Rectal smooth muscle tissue (tissue), 1 donor: Measurements from ENCODE around the gene LAMA4.

Experiments
- H3K27ac ChIP-seq: one replicate; pipeline ENCODE4 v1.7.0; 2013; ENCODE audit warnings: low read depth, low read length, inconsistent platforms
- H3K27me3 ChIP-seq: one replicate; pipeline ENCODE4 v1.7.0; 2013; ENCODE audit warnings: low read length; ENCODE audit not compliant: control insufficient read depth, insufficient read depth
- H3K36me3 ChIP-seq: one replicate; pipeline ENCODE4 v1.7.0; 2013; ENCODE audit warnings: low read length; ENCODE audit not compliant: control insufficient read depth, insufficient read depth
- H3K4me1 ChIP-seq: one replicate; pipeline ENCODE4 v1.7.0; 2013; ENCODE audit warnings: low read length; ENCODE audit not compliant: control insufficient read depth, insufficient read depth
- H3K4me3 ChIP-seq: one replicate; pipeline ENCODE4 v1.7.0; 2013; ENCODE audit warnings: low read length
- H3K9ac ChIP-seq: one replicate; pipeline ENCODE4 v1.7.0; 2013; ENCODE audit warnings: low read length

Gene LAMA4

DNA sequence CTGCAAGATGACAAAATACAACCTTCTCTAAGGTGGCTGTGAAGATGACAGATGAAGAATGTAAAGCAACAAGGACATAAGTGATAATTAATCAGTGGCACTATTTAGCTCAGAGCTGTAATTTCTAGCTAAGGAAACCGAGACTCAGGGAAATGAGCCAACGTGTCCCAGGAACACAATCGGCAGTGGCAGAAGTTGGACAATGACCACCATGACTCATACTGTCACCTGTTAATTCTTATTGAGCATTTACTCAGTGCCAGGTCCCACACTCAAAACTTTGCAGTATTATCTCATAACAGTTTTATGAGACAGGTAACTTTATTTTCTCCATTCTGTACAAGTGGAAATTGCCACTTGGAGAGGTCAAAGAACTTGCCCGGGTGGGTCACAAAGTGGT, 55.8 kb downstream of the LAMA4 start:
- Histone ChIP-seq H3K36me3 (peaks cover 2% of the 10 kb centered on the region), H3K9ac (no peak overlapping the region), H3K27me3 (no peaks in the 10 kb centered on the region), H3K27ac (no peak overlapping the region), H3K4me3 (no peak overlapping the region), H3K4me1 (peaks cover under 1% of the 10 kb centered on the region)

DNA sequence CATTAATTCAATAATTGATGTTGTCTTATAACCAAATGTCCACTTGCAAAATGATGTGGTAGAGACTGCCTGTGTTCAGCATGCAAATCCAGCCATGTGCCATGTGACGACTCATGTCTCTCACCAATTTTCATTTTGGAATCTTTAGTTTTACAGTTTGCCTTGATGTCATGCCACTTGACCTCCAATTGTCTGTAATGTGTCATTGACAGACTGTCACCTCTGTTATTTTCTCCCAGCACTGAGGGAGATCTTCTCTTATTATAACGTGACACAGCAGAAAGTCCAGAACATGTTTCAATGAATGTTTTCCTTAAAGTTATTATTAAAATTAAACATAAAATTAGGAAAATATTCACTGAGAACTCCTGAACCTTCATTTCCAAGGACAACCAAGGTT, 56.7 kb downstream of the LAMA4 start:
- H3K4me3 ChIP-seq = no peak overlapping the region
- H3K27me3 ChIP-seq = no peaks in the 10 kb centered on the region
- H3K9ac ChIP-seq = no peak overlapping the region
- peaks cover 2% of the 10 kb centered on the region for H3K36me3 ChIP-seq
- H3K27ac ChIP-seq = no peak overlapping the region
- H3K4me1 ChIP-seq = peaks cover 2% of the 10 kb centered on the region

GRCh38 chr6:112196306-112196705, 58.1 kb downstream of the LAMA4 start:
- no peaks in the 10 kb centered on the region for H3K27me3 ChIP-seq
- peaks cover 2% of the 10 kb centered on the region for H3K36me3 ChIP-seq
- no peak overlapping the region for H3K27ac ChIP-seq
- no peak overlapping the region for H3K4me3 ChIP-seq
- no peak overlapping the region for H3K9ac ChIP-seq
- peaks cover 2% of the 10 kb centered on the region for H3K4me1 ChIP-seq

DNA sequence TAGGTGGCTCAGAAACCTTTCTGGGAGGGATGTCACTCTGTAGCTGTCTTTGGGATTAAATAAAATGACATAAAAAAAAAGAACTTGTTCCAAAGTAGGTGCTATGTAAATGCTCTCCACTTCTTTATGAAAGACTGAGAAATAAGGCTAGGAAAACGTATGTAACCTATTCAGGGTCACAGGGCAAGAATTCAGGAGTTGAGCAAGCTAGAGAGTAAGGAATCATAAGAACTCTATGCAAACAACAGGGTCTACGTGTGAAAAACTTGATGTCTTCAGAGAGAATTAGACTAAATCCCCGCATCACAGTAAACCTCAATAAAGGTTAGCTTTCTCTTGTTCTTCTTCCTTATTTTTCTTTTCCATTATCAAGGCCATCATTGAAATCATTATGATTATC, 59.2 kb downstream of the LAMA4 start:
- no peak overlapping the region for H3K9ac ChIP-seq
- H3K36me3 ChIP-seq = peaks cover 2% of the 10 kb centered on the region
- no peaks in the 10 kb centered on the region for H3K27me3 ChIP-seq
- H3K4me3 ChIP-seq = no peak overlapping the region
- H3K4me1 ChIP-seq = peaks cover 6% of the 10 kb centered on the region
- no peak overlapping the region for H3K27ac ChIP-seq

GRCh38 chr6:112194511-112194910, 59.9 kb downstream of the LAMA4 start:
- H3K27ac ChIP-seq = no peak overlapping the region
- no peak overlapping the region for H3K9ac ChIP-seq
- no peak overlapping the region for H3K4me3 ChIP-seq
- peaks cover 2% of the 10 kb centered on the region for H3K36me3 ChIP-seq
- no peaks in the 10 kb centered on the region for H3K27me3 ChIP-seq
- peaks cover 9% of the 10 kb centered on the region for H3K4me1 ChIP-seq

DNA sequence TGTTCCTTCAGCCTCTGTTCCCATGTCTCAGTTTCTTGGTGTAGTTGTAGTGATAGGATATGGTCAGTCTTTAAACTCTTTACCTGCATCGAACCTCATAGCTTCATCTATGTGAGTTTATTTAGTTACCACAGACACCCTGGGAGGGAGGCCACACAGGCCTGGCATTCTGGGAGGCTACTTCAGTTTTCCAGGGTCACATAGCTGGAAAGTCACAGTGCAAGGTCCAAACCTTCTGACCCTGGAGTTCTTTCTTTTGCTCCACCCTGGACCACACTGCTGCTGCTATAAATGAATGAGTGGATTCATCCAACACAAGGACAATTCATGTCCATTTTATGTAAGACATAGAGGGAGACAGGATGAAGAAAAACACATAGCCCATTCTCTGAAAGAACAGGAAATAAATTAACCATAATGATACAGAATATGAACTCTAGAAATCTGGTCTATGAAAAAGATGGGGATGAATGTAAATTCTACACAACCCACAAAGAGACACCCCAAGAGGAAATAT, 60.8 kb downstream of the LAMA4 start:
- Histone ChIP-seq H3K27ac (peak overlapping the region; percentile 18), H3K4me1 (peaks cover 11% of the 10 kb centered on the region), H3K9ac (no peak overlapping the region)

DNA sequence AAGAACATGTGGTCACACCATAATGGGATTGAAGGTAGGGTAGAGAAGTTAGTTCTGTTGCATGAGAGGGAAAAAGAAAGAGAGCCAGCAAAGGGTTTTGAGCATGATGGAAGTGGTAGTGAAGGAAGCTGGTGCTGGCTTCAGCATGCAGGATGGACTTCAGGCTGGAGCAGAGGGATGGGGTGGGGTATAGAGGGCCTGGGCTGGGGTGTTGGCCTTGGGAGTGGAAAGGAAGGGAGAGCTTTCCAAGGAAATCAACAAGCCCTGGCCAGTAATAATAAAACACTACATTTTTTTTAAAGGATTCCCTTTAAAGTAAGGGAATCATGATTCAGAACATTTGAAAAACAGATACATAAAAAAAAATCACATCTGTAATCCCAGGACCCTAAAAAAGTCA, 61.2 kb downstream of the LAMA4 start:
- peaks cover 6% of the 10 kb centered on the region for H3K36me3 ChIP-seq
- H3K4me1 ChIP-seq = peaks cover 13% of the 10 kb centered on the region
- H3K27ac ChIP-seq = no peak overlapping the region
- no peak overlapping the region for H3K4me3 ChIP-seq
- H3K9ac ChIP-seq = no peak overlapping the region
- no peaks in the 10 kb centered on the region for H3K27me3 ChIP-seq

More for the DNA sequence above, 60.8 kb downstream of the LAMA4 start:
- H3K4me3 ChIP-seq = no peak overlapping the region
- H3K27me3 ChIP-seq = no peaks in the 10 kb centered on the region
- peaks cover 4% of the 10 kb centered on the region for H3K36me3 ChIP-seq

DNA sequence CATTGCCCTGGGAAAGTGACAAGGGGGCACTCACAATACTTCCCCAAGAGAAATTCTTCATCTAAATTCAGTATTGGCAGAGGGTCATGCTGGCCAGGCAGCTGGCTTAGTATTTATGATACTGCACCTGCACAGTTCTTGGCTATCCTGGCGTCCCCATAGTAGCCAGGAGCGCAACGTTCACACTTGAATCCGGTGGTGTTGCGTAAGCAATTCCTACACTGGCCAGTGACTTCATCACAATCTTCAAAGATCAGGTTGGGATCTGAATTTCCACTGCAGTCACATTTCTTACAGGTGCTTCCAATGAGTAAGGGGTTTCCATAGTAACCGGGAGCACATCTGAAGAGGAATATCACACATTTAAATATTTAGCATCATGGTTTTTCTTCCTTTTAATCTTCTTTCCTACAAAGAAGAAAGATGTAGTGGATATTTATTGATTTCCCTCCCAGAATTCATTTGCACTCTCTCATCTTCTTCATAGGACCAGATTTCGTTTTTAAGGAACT, 62.8 kb downstream of the LAMA4 start:
- Histone ChIP-seq H3K4me1 (peaks cover 13% of the 10 kb centered on the region), H3K9ac (no peak overlapping the region), H3K27me3 (no peaks in the 10 kb centered on the region), H3K4me3 (no peak overlapping the region), H3K27ac (no peak overlapping the region), H3K36me3 (peaks cover 9% of the 10 kb centered on the region)

DNA sequence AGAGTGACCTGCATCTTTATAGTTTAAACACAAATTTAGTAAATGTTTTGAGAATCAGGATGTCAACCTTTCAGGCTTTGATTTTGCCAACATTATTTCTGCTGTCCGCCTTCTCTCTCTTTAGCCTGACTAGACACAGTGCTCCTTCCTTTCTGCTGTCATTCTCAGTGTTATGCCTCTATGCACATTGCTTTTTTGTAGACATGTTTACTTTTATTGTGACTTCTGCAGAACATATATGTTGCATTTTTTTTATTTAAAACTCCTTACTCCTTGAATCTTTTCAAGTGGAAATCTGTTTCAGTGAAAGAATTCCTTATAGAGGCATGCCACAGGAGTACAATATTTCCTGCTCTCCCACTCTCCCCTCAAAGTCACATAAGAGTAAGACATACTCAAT, 64.2 kb downstream of the LAMA4 start:
- peaks cover 9% of the 10 kb centered on the region for H3K36me3 ChIP-seq
- no peaks in the 10 kb centered on the region for H3K27me3 ChIP-seq
- no peak overlapping the region for H3K27ac ChIP-seq
- H3K4me3 ChIP-seq = no peak overlapping the region
- no peak overlapping the region for H3K9ac ChIP-seq
- peaks cover 13% of the 10 kb centered on the region for H3K4me1 ChIP-seq

- peak overlapping the region; percentile 27 for H3K27ac ChIP-seq
Observed at GRCh38 chr6:112189494-112189893, 64.9 kb downstream of the LAMA4 start.

GRCh38 chr6:112188906-112189305, 65.5 kb downstream of the LAMA4 start:
- peaks cover 9% of the 10 kb centered on the region for H3K36me3 ChIP-seq
- no peaks in the 10 kb centered on the region for H3K27me3 ChIP-seq
- peaks cover 13% of the 10 kb centered on the region for H3K4me1 ChIP-seq
- H3K9ac ChIP-seq = no peak overlapping the region
- H3K4me3 ChIP-seq = no peak overlapping the region
- no peak overlapping the region for H3K27ac ChIP-seq

More at GRCh38 chr6:112189494-112189893, 64.9 kb downstream of the LAMA4 start:
- no peaks in the 10 kb centered on the region for H3K27me3 ChIP-seq
- H3K4me3 ChIP-seq = no peak overlapping the region
- H3K9ac ChIP-seq = no peak overlapping the region
- H3K36me3 ChIP-seq = peaks cover 9% of the 10 kb centered on the region
- peaks cover 13% of the 10 kb centered on the region for H3K4me1 ChIP-seq

DNA sequence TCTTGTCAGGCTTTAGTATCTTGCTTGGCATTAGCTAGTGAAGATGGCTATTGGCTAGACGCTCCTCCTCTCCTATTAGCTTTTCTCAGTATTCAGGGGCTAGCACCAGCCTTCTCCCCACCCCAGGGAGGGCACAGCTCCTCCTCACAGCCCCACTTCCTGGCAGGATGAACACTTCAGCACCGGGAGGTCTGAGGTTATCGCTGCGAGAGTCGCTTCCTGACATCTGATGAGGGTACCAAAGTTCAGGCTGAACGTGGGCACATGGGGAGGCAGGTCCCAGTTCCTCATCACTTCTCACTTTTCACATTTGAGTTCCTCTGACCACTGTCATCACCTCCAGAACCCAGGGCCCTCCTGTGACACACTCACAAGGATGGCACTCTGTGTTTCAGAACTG, 66.6 kb downstream of the LAMA4 start:
- H3K4me1 ChIP-seq = peaks cover 12% of the 10 kb centered on the region
- H3K9ac ChIP-seq = no peak overlapping the region
- H3K4me3 ChIP-seq = no peak overlapping the region
- no peaks in the 10 kb centered on the region for H3K27me3 ChIP-seq
- no peak overlapping the region for H3K27ac ChIP-seq
- peaks cover 9% of the 10 kb centered on the region for H3K36me3 ChIP-seq

GRCh38 chr6:112184951-112185350, 69.4 kb downstream of the LAMA4 start:
- Histone ChIP-seq H3K27ac (peak overlapping the region; percentile 46), H3K36me3 (peaks cover 9% of the 10 kb centered on the region)

More at GRCh38 chr6:112184951-112185350, 69.4 kb downstream of the LAMA4 start:
- no peak overlapping the region for H3K9ac ChIP-seq
- H3K4me3 ChIP-seq = no peak overlapping the region
- H3K27me3 ChIP-seq = no peaks in the 10 kb centered on the region
- H3K4me1 ChIP-seq = peaks cover 11% of the 10 kb centered on the region
